Measurements from ENCODE around the gene BCAS3. TPM values are rescaled to one million over a fixed set of nuclear protein-coding genes. Genes with fewer than 3 reads are reported as not detected.
"Not testable (repeated sequence)": the region's sequence is repeated elsewhere in the genome, so short reads cannot be mapped to it uniquely, and the experiment has no call there.

Gene BCAS3
- total RNA-seq, 6 experiments from 2014 or later: 9.2 to 22.1 (median 14.2) TPM

- Histone ChIP-seq H3K27me3 (no peaks in the 10 kb centered on the region), H3K36me3 (no peaks in the 10 kb centered on the region), H3K4me3 (no peak overlapping the region), H3K4me1 (no peaks in the 10 kb centered on the region), H3K9me3 (peaks cover 0 to 4% (median 0%) of the 10 kb centered on the region in 4 donors), H3K27ac (no peak overlapping the region)
- TF ChIP-seq CTCF (IDR thresholded peaks at IDR 0.05): no peak
- no peak for TF ChIP-seq POLR2A (IDR thresholded peaks at IDR 0.05)
- intact Hi-C loops (cut with DNase I): no loop called here
- WGBS (ENCODE audit: insufficient coverage, low coverage, low lambda C conversion rate, missing lambda C conversion rate): 97% methylated on average over 6 of the region's 8 CpGs
- DNase-seq: no peak
- ATAC-seq: no peak
These were observed 75.4 kb downstream of the BCAS3 start for GRCh38 chr17:60752873-60753577.

- TF ChIP-seq POLR2A (IDR thresholded peaks at IDR 0.05) (no peak), CTCF (IDR thresholded peaks at IDR 0.05) (no peak)
- ATAC-seq (no peak), DNase-seq (no peak)
- intact Hi-C loops (cut with DNase I): no loop called here
- WGBS (ENCODE audit: insufficient coverage, low coverage, low lambda C conversion rate, missing lambda C conversion rate): 70% methylated on average over 7 of the region's 8 CpGs
- H3K36me3 ChIP-seq: no peaks in the 10 kb centered on the region
- no peak overlapping the region for H3K27ac ChIP-seq
- peaks cover 0 to 4% (median 0%) of the 10 kb centered on the region in 4 donors for H3K9me3 ChIP-seq
- no peaks in the 10 kb centered on the region for H3K4me1 ChIP-seq
- H3K4me3 ChIP-seq: no peak overlapping the region
- H3K27me3 ChIP-seq: no peaks in the 10 kb centered on the region
These were observed 76.5 kb downstream of the BCAS3 start for GRCh38 chr17:60754057-60754604.

GRCh38 chr17:60756798-60757197 lies 79.1 kb downstream of the BCAS3 start:
- H3K4me3 ChIP-seq; intact Hi-C loops (cut with DNase I); DNase-seq; H3K9me3 ChIP-seq; H3K27me3 ChIP-seq; H3K4me1 ChIP-seq; H3K36me3 ChIP-seq; H3K27ac ChIP-seq; ATAC-seq: not testable (repeated sequence)
- 86% methylated on average over 10 of the region's 12 CpGs for WGBS (ENCODE audit: insufficient coverage, low coverage, low lambda C conversion rate, missing lambda C conversion rate)

GRCh38 chr17:60757437-60757836 lies 79.8 kb downstream of the BCAS3 start:
- WGBS (ENCODE audit: insufficient coverage, low coverage, low lambda C conversion rate, missing lambda C conversion rate): 83% methylated on average over 1 of the region's 1 CpG
- no peak for DNase-seq
- Histone ChIP-seq H3K9me3 (no peaks in the 10 kb centered on the region), H3K4me1 (no peaks in the 10 kb centered on the region), H3K36me3 (no peaks in the 10 kb centered on the region), H3K27me3 (no peaks in the 10 kb centered on the region), H3K27ac (no peak overlapping the region), H3K4me3 (no peak overlapping the region)
- no peak for ATAC-seq
- TF ChIP-seq POLR2A (IDR thresholded peaks at IDR 0.05): no peak
- intact Hi-C loops (cut with DNase I): no loop called here

GRCh38 chr17:60759756-60760155 lies 82.1 kb downstream of the BCAS3 start:
- TF ChIP-seq POLR2A (IDR thresholded peaks at IDR 0.05): no peak
- TF ChIP-seq CTCF (IDR thresholded peaks at IDR 0.05): no peak
- H3K27me3 ChIP-seq: no peaks in the 10 kb centered on the region
- H3K4me1 ChIP-seq: no peaks in the 10 kb centered on the region
- ATAC-seq (no peak), DNase-seq (no peak)
- intact Hi-C loops (cut with DNase I): no loop called here
- no peaks in the 10 kb centered on the region for H3K36me3 ChIP-seq
- no peaks in the 10 kb centered on the region for H3K9me3 ChIP-seq
- no peak overlapping the region for H3K4me3 ChIP-seq
- H3K27ac ChIP-seq: no peak overlapping the region

- H3K4me3 ChIP-seq; H3K27ac ChIP-seq; ATAC-seq; intact Hi-C loops (cut with DNase I); DNase-seq; H3K9me3 ChIP-seq; H3K4me1 ChIP-seq; H3K36me3 ChIP-seq; H3K27me3 ChIP-seq: not testable (repeated sequence)
- WGBS (ENCODE audit: insufficient coverage, low coverage, low lambda C conversion rate, missing lambda C conversion rate): 95% methylated on average over 6 of the region's 6 CpGs
These were observed 83.7 kb downstream of the BCAS3 start for GRCh38 chr17:60761301-60761700.
